ENCODE results near the gene CIPC.

CIPC gene

DNA sequence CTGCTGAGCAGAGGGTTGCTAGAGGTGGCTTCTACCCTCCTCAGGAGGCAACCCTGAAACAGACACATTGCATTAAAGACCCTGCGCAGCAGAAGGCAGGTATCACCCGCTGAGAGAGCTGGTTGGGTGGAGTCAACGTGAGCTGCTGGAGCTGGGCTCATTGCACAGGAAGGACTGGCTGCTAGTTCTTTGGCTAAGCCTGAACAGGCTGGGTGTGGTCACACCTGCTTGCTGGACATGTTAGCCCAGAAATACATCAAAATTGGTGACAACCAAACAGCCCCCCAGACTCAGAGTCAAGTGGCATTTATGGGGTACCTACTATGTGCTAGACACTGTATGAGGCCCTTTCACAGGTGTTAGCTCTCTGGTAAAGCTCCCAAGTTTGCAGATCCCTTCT lies 35.8 kb upstream of the CIPC start:
- Histone ChIP-seq H3K36me3 (ENCODE audit: insufficient read depth, low read length) (no peaks in the 10 kb centered on the region), H3K27me3 (ENCODE audit: insufficient read depth, low read length) (no peaks in the 10 kb centered on the region), H3K4me3 (ENCODE audit: low read length) (no peak overlapping the region), H3K9me3 (ENCODE audit: insufficient read depth, low read depth, low read length) (no peaks in the 10 kb centered on the region), H3K4me1 (ENCODE audit: insufficient read depth, low read length) (peaks cover 5% of the 10 kb centered on the region; the same call in 1 of the 2 replicates), H3K27ac (ENCODE audit: low read depth, low read length) (no peak overlapping the region), H3K9ac (ENCODE audit: low read depth, low read length) (no peak overlapping the region)
- WGBS: 89% methylated on average over 3 of the region's 3 CpGs

DNA sequence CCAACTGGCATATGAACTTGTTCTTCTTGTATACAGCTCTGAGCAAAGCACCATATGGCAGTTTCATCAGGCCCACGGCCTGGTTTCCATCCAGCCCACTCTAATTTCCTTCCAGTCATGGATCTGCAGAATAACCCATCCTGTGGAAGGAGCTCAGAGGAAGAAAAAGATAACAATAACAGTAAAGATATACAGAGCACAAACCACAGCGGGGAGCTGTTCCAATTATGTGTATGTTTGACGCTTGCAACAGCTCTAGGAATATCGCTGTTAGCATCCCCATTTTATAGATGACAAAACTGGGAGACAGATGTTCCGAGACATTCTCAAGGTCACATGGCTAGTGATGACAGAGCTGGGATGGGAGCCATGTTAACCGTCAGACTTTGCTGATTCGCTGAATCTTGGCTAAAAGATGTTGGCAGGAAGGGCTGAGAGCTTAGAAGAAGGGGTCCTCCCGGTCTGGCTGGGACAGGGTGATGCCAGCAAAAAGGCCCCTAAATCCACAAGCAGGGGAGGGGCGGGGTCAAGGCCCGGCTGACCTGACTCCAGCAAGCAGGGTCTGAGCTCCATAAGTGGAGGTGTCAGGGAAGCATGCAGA lies 34.4 kb upstream of the CIPC start:
- no peaks in the 10 kb centered on the region for H3K9me3 ChIP-seq (ENCODE audit: insufficient read depth, low read depth, low read length)
- no peaks in the 10 kb centered on the region for H3K36me3 ChIP-seq (ENCODE audit: insufficient read depth, low read length)
- peaks cover 5% of the 10 kb centered on the region; the same call in 1 of the 2 replicates for H3K4me1 ChIP-seq (ENCODE audit: insufficient read depth, low read length)
- WGBS: 90% methylated on average over 10 of the region's 10 CpGs
- no peak overlapping the region for H3K9ac ChIP-seq (ENCODE audit: low read depth, low read length)
- H3K27ac ChIP-seq (ENCODE audit: low read depth, low read length): no peak overlapping the region
- no peaks in the 10 kb centered on the region for H3K27me3 ChIP-seq (ENCODE audit: insufficient read depth, low read length)
- no peak overlapping the region for H3K4me3 ChIP-seq (ENCODE audit: low read length)

- H3K4me1 ChIP-seq (ENCODE audit: insufficient read depth, low read length): peaks cover 5% of the 10 kb centered on the region; the same call in 1 of the 2 replicates
- H3K9me3 ChIP-seq (ENCODE audit: insufficient read depth, low read depth, low read length): no peaks in the 10 kb centered on the region
- no peaks in the 10 kb centered on the region for H3K36me3 ChIP-seq (ENCODE audit: insufficient read depth, low read length)
- no peaks in the 10 kb centered on the region for H3K27me3 ChIP-seq (ENCODE audit: insufficient read depth, low read length)
- no peak overlapping the region for H3K4me3 ChIP-seq (ENCODE audit: low read length)
- 90% methylated on average over 8 of the region's 8 CpGs for WGBS
- H3K9ac ChIP-seq (ENCODE audit: low read depth, low read length): no peak overlapping the region
- no peak overlapping the region for H3K27ac ChIP-seq (ENCODE audit: low read depth, low read length)
These were observed 33.4 kb upstream of the CIPC start for GRCh38 chr14:77064521-77065178.

GRCh38 chr14:77065851-77066577 lies 32.0 kb upstream of the CIPC start:
- H3K36me3 ChIP-seq (ENCODE audit: insufficient read depth, low read length): no peaks in the 10 kb centered on the region
- WGBS: 88% methylated on average over 5 of the region's 6 CpGs
- H3K9ac ChIP-seq (ENCODE audit: low read depth, low read length): no peak overlapping the region
- no peaks in the 10 kb centered on the region for H3K27me3 ChIP-seq (ENCODE audit: insufficient read depth, low read length)
- H3K4me1 ChIP-seq (ENCODE audit: insufficient read depth, low read length): peaks cover 5% of the 10 kb centered on the region; the same call in 1 of the 2 replicates
- H3K27ac ChIP-seq (ENCODE audit: low read depth, low read length): no peak overlapping the region
- no peak overlapping the region for H3K4me3 ChIP-seq (ENCODE audit: low read length)
- no peaks in the 10 kb centered on the region for H3K9me3 ChIP-seq (ENCODE audit: insufficient read depth, low read depth, low read length)

DNA sequence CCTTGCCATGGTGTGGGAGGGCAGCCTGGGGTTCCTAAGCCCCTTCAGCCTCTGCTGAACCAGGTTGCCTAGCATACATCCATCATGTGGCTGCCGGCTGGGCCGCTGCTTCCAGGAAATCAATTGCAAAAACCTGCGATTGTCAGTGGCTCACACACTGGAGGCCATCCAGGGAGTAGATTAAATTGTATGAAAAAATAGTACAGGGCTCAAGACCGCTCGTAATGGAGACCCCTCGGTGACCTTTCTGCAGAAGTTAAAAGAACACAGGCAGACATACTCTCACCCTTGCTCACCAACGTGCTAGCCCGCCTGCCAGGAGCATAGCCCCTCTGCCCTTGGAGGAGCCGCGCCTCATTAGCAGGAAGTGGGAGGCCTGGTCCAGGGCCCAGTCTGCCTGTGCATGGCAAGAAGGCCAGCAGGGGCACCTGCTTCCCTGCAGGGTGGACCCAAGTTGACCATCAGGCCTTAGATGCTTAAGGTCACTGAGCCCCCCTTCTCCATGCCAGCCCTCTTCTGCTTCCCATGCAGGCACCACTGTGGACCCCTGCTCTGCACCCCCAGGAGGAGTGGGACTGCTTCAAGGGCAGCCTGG lies 31.4 kb upstream of the CIPC start:
- Histone ChIP-seq H3K27me3 (ENCODE audit: insufficient read depth, low read length) (no peaks in the 10 kb centered on the region), H3K4me3 (ENCODE audit: low read length) (no peak overlapping the region), H3K4me1 (ENCODE audit: insufficient read depth, low read length) (peaks cover 5% of the 10 kb centered on the region; the same call in 1 of the 2 replicates), H3K9me3 (ENCODE audit: insufficient read depth, low read depth, low read length) (no peaks in the 10 kb centered on the region), H3K36me3 (ENCODE audit: insufficient read depth, low read length) (no peaks in the 10 kb centered on the region), H3K9ac (ENCODE audit: low read depth, low read length) (no peak overlapping the region), H3K27ac (ENCODE audit: low read depth, low read length) (no peak overlapping the region)
- 89% methylated on average over 10 of the region's 10 CpGs for WGBS

GRCh38 chr14:77067632-77068516 lies 30.2 kb upstream of the CIPC start:
- Histone ChIP-seq H3K9me3 (ENCODE audit: insufficient read depth, low read depth, low read length) (no peaks in the 10 kb centered on the region), H3K27ac (ENCODE audit: low read depth, low read length) (no peak overlapping the region), H3K4me1 (ENCODE audit: insufficient read depth, low read length) (peaks cover 7% of the 10 kb centered on the region), H3K36me3 (ENCODE audit: insufficient read depth, low read length) (no peaks in the 10 kb centered on the region), H3K4me3 (ENCODE audit: low read length) (no peak overlapping the region), H3K9ac (ENCODE audit: low read depth, low read length) (no peak overlapping the region), H3K27me3 (ENCODE audit: insufficient read depth, low read length) (no peaks in the 10 kb centered on the region)
- 46% methylated on average over 10 of the region's 11 CpGs for WGBS

- WGBS: 77% methylated on average over 5 of the region's 5 CpGs
- no peak overlapping the region for H3K9ac ChIP-seq (ENCODE audit: low read depth, low read length)
- no peaks in the 10 kb centered on the region for H3K9me3 ChIP-seq (ENCODE audit: insufficient read depth, low read depth, low read length)
- H3K36me3 ChIP-seq (ENCODE audit: insufficient read depth, low read length): no peaks in the 10 kb centered on the region
- no peak overlapping the region for H3K4me3 ChIP-seq (ENCODE audit: low read length)
- no peak overlapping the region for H3K27ac ChIP-seq (ENCODE audit: low read depth, low read length)
- no peaks in the 10 kb centered on the region for H3K27me3 ChIP-seq (ENCODE audit: insufficient read depth, low read length)
- peaks cover 7% of the 10 kb centered on the region for H3K4me1 ChIP-seq (ENCODE audit: insufficient read depth, low read length)
These were observed 29.4 kb upstream of the CIPC start for GRCh38 chr14:77068517-77069200.

GRCh38 chr14:77069551-77069950 lies 28.5 kb upstream of the CIPC start:
- WGBS: 92% methylated on average over 7 of the region's 7 CpGs
- Histone ChIP-seq H3K9ac (ENCODE audit: low read depth, low read length) (no peak overlapping the region), H3K9me3 (ENCODE audit: insufficient read depth, low read depth, low read length) (no peaks in the 10 kb centered on the region), H3K4me3 (ENCODE audit: low read length) (no peak overlapping the region), H3K4me1 (ENCODE audit: insufficient read depth, low read length) (peaks cover 7% of the 10 kb centered on the region), H3K27me3 (ENCODE audit: insufficient read depth, low read length) (no peaks in the 10 kb centered on the region), H3K36me3 (ENCODE audit: insufficient read depth, low read length) (no peaks in the 10 kb centered on the region), H3K27ac (ENCODE audit: low read depth, low read length) (no peak overlapping the region)

- Histone ChIP-seq H3K4me3 (ENCODE audit: low read length) (no peak overlapping the region), H3K27ac (ENCODE audit: low read depth, low read length) (no peak overlapping the region)
- WGBS: 69% methylated on average over 3 of the region's 3 CpGs
These were observed 26.1 kb upstream of the CIPC start for GRCh38 chr14:77071938-77072388.

DNA sequence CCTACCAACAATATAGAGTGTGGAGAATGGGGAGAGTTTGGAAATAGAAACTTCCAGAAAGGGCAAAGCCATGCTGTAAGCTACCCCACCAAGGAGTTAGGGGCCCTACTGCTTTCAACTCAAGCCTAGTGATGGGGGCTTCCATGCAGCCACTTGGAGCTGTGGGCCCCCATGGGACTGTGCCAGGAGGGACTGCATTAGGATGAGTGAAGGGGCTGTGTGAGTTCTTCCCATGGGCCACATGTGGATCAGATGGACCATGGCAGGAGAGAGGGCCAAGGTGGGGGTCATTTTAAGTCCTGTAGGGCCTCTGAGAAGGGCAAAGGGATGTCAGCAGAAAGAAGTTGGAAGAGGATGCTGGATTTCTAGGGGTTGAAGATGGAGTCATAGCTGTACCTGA lies 23.1 kb upstream of the CIPC start:
- no peak overlapping the region for H3K27ac ChIP-seq (ENCODE audit: low read depth, low read length)
- H3K27me3 ChIP-seq (ENCODE audit: insufficient read depth, low read length): no peaks in the 10 kb centered on the region

More at GRCh38 chr14:77071938-77072388, 26.1 kb upstream of the CIPC start:
- Histone ChIP-seq H3K9ac (ENCODE audit: low read depth, low read length) (no peak overlapping the region), H3K27me3 (ENCODE audit: insufficient read depth, low read length) (no peaks in the 10 kb centered on the region), H3K9me3 (ENCODE audit: insufficient read depth, low read depth, low read length) (no peaks in the 10 kb centered on the region), H3K4me1 (ENCODE audit: insufficient read depth, low read length) (peaks cover 21% of the 10 kb centered on the region), H3K36me3 (ENCODE audit: insufficient read depth, low read length) (no peaks in the 10 kb centered on the region)

More for the DNA sequence above, 23.1 kb upstream of the CIPC start:
- H3K4me3 ChIP-seq (ENCODE audit: low read length): no peak overlapping the region
- H3K36me3 ChIP-seq (ENCODE audit: insufficient read depth, low read length): no peaks in the 10 kb centered on the region
- peaks cover 21% of the 10 kb centered on the region for H3K4me1 ChIP-seq (ENCODE audit: insufficient read depth, low read length)
- H3K9ac ChIP-seq (ENCODE audit: low read depth, low read length): no peak overlapping the region
- no peaks in the 10 kb centered on the region; the same call in 1 of the 2 replicates for H3K9me3 ChIP-seq (ENCODE audit: insufficient read depth, low read depth, low read length)
